Mesenchymal stem cell (in vitro differentiated cells and primary cell): Measurements from ENCODE around the gene MAD2L2.

Experiments
- DNase-seq: peaks from one replicate; pipeline ENCODE4 v3.0.0-alpha.2; 2013
- H2AFZ ChIP-seq: one replicate; pipeline ENCODE4 v1.6.1; 2013; ENCODE audit warnings: low read depth, mild to moderate bottlenecking, control low read depth, inconsistent platforms, low read length, moderate library complexity
- H2AK5ac ChIP-seq: 2 replicates; pipeline ENCODE4 v1.6.1; 2013; ENCODE audit warnings: low read length, moderate library complexity, mild to moderate bottlenecking, inconsistent platforms; ENCODE audit not compliant: severe bottlenecking
- H2BK120ac ChIP-seq: one replicate; pipeline ENCODE4 v1.6.1; 2013; ENCODE audit warnings: low read depth, mild to moderate bottlenecking, inconsistent platforms, low read length, moderate library complexity
- H2BK12ac ChIP-seq, 2 experiments: one replicate each; pipeline ENCODE4 v1.6.1; 2013; ENCODE audit warnings: inconsistent platforms in 2 of 2, low read length in 2 of 2, mild to moderate bottlenecking in 2 of 2, moderate library complexity in 2 of 2, control low read depth in 1 of 2
- H2BK15ac ChIP-seq: one replicate; pipeline ENCODE4 v1.6.1; 2013; ENCODE audit warnings: mild to moderate bottlenecking, low read depth, inconsistent platforms; ENCODE audit not compliant: poor library complexity, severe bottlenecking
- H2BK5ac ChIP-seq: 2 replicates; pipeline ENCODE4 v1.6.1; 2013; ENCODE audit warnings: low read depth, mild to moderate bottlenecking, low read length, control low read depth, inconsistent platforms; ENCODE audit not compliant: poor library complexity, severe bottlenecking
- H3K14ac ChIP-seq, 2 experiments: one replicate each; pipeline ENCODE4 v1.6.1; 2013; ENCODE audit warnings: inconsistent platforms in 2 of 2, low read length in 2 of 2, control low read depth in 1 of 2, mild to moderate bottlenecking in 1 of 2, moderate library complexity in 1 of 2
- H3K18ac ChIP-seq, 2 experiments: one replicate each; pipeline ENCODE4 v1.6.1; 2013; ENCODE audit warnings: inconsistent platforms in 2 of 2, low read length in 2 of 2, control low read depth in 1 of 2, low read depth in 1 of 2, mild to moderate bottlenecking in 1 of 2
- H3K23ac ChIP-seq, 2 experiments: one replicate each; pipeline ENCODE4 v1.6.1; 2013; ENCODE audit warnings: inconsistent platforms in 2 of 2, low read length in 2 of 2, mild to moderate bottlenecking in 2 of 2, moderate library complexity in 2 of 2, control low read depth in 1 of 2
- H3K27ac ChIP-seq: 2 replicates; pipeline ENCODE4 v1.5.1; 2013; ENCODE audit warnings: mild to moderate bottlenecking, moderate library complexity, low read length, control low read depth, inconsistent platforms; ENCODE audit not compliant: poor library complexity, severe bottlenecking
- H3K27me3 ChIP-seq, 2 experiments: 2 replicates each; pipeline versions ENCODE4 v1.6.1 to v1.7.0; 2013; ENCODE audit warnings: low read length in 2 of 2, mild to moderate bottlenecking in 2 of 2, moderate library complexity in 2 of 2, control low read depth in 1 of 2, inconsistent platforms in 1 of 2; ENCODE audit not compliant: control insufficient read depth in 1 of 2, insufficient read depth in 1 of 2
- H3K36me3 ChIP-seq, 2 experiments: 2 replicates each; pipeline versions ENCODE4 v1.6.1 to v1.7.0; 2013; ENCODE audit warnings: low read length in 2 of 2, control low read depth in 1 of 2, inconsistent platforms in 1 of 2, low read depth in 1 of 2, mild to moderate bottlenecking in 1 of 2; ENCODE audit not compliant: insufficient read depth in 2 of 2, control insufficient read depth in 1 of 2
- H3K4ac ChIP-seq, 2 experiments: one replicate each; pipeline ENCODE4 v1.6.1; 2013; ENCODE audit warnings: inconsistent platforms in 2 of 2, low read length in 2 of 2, mild to moderate bottlenecking in 2 of 2, moderate library complexity in 2 of 2, control low read depth in 1 of 2, low read depth in 1 of 2
- H3K4me1 ChIP-seq: 2 replicates; pipeline ENCODE4 v1.6.1; 2013; ENCODE audit warnings: low read depth, low read length, control low read depth; ENCODE audit not compliant: control insufficient read depth, insufficient read depth
- H3K4me2 ChIP-seq: 2 replicates; pipeline ENCODE4 v1.6.1; 2013; ENCODE audit warnings: low read length, mild to moderate bottlenecking, inconsistent platforms; ENCODE audit not compliant: poor library complexity, severe bottlenecking
- H3K4me3 ChIP-seq, 2 experiments: 2 replicates each; pipeline versions ENCODE4 v1.5.1 to v1.7.0; 2013; ENCODE audit warnings: low read length in 2 of 2, mild to moderate bottlenecking in 2 of 2, control low read depth in 1 of 2, low read depth in 1 of 2; ENCODE audit not compliant: insufficient read depth in 1 of 2
- H3K79me1 ChIP-seq: replicated peaks from 2 replicates; pipeline ENCODE4 v1.6.1; 2013; ENCODE audit warnings: mild to moderate bottlenecking, control low read depth, low read length, inconsistent platforms; ENCODE audit not compliant: poor library complexity, severe bottlenecking
- H3K9ac ChIP-seq: 2 replicates; pipeline ENCODE4 v1.7.0; 2013; ENCODE audit warnings: mild to moderate bottlenecking, low read length, moderate library complexity
- H3K9me3 ChIP-seq: 2 replicates; pipeline ENCODE4 v1.7.0; 2013; ENCODE audit warnings: mild to moderate bottlenecking, low read length; ENCODE audit not compliant: control insufficient read depth
- H4K8ac ChIP-seq: one replicate; pipeline ENCODE4 v1.6.1; 2013; ENCODE audit warnings: inconsistent platforms, mild to moderate bottlenecking, low read length, moderate library complexity
- H4K91ac ChIP-seq: one replicate; pipeline ENCODE4 v1.6.1; 2013; ENCODE audit warnings: mild to moderate bottlenecking, low read length, inconsistent platforms
- WGBS: methylation state at CpG from one replicate; pipeline ENCODE4 v1.1.7; 2013; ENCODE audit warnings: mixed read lengths; 5-methylcytosine and 5-hydroxymethylcytosine counted together

MAD2L2 gene

DNA sequence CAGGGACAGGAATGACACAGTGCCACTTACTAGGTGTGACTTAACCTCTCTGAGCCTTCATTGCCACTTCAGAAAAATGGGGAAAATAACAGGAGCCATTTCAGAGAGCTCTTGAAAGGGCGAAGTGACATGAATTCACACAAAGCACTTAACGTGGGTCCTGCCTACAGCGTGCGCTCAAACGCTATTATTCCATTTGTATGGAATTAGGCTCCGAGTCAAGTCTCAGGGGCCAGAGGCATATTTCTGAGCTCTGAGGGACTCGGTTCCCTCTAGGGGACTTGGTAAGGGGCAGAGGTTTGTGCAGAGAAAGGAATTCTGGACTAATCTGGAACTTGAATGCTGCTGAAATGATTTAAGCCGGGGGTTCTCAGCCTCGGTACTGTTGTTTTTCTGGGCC lies 24.6 kb upstream of the MAD2L2 start:
- Histone ChIP-seq H3K9ac (no peak overlapping the region), H3K4me2 (no peak overlapping the region)

DNA sequence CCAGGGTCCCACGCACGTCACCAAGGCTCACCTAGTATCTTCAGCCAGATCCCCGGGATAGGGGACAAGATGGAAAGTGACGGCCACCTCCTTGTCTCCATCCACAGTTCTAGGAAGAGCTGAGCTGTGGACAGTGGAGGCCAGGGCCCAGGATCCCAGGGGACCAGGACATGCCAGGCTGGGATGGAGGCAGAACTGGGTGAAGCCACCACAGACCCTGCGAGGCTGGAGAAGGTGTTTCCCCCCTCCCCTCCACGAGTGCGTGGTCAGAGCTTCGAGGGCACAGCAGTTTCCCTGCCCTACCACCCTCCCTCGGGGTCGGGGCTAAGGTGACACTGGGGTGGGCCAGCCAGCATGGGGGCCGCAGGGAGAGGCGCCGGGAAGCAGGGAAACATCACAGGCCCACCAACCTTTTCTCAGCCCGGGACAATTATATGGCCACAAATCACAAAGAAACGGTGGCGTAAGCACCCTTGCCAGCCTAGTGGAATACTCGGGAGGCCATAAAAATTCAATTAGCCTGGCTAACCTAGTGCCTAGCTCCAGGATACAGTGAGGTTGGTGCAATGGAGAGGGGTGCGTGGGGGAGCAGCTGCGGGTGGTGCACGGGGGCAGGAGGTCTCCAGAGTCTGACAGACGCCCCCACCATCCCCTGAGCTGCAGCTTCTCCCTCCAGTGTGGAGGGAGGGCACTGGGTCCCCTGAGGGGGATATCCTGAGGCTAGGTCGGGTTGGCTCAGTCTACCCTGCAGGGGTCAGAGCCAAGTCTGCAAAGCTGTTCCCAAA lies 23.9 kb upstream of the MAD2L2 start:
- Histone ChIP-seq H4K91ac (no peak overlapping the region), H2AFZ (no peak overlapping the region), H3K79me1 (no peaks in the 10 kb centered on the region), H3K23ac (no peak overlapping the region), H3K4me1 (no peaks in the 10 kb centered on the region), H3K9ac (no peak overlapping the region), H2BK5ac (no peak overlapping the region), H2BK12ac (no peak overlapping the region), H4K8ac (no peak overlapping the region), H3K9me3 (no peaks in the 10 kb centered on the region), H3K27ac (no peak overlapping the region), H3K14ac (no peak overlapping the region), H3K27me3 (peaks cover 46 to 92% of the 10 kb centered on the region in 2 experiments), H3K36me3 (no peaks in the 10 kb centered on the region), H2BK15ac (no peak overlapping the region), H2AK5ac (no peak overlapping the region), H3K4ac (no peak overlapping the region), H3K18ac (no peak overlapping the region), H3K4me3 (no peak overlapping the region), H3K4me2 (no peak overlapping the region), H2BK120ac (no peak overlapping the region)
- WGBS, result 67% methylated on average over 21 of the region's 22 CpGs
- DNase-seq, result no peak

More for the DNA sequence above, 24.6 kb upstream of the MAD2L2 start:
- Histone ChIP-seq H3K27ac (no peak overlapping the region), H3K36me3 (no peaks in the 10 kb centered on the region), H4K91ac (no peak overlapping the region), H3K4ac (no peak overlapping the region), H2AK5ac (no peak overlapping the region), H3K23ac (no peak overlapping the region), H3K79me1 (no peaks in the 10 kb centered on the region), H3K4me1 (no peaks in the 10 kb centered on the region), H3K4me3 (no peak overlapping the region), H3K18ac (no peak overlapping the region), H4K8ac (no peak overlapping the region), H2BK12ac (no peak overlapping the region), H3K27me3 (peaks cover 44 to 90% of the 10 kb centered on the region in 2 experiments), H2BK5ac (no peak overlapping the region), H2AFZ (no peak overlapping the region), H3K9me3 (no peaks in the 10 kb centered on the region), H2BK120ac (no peak overlapping the region), H2BK15ac (no peak overlapping the region), H3K14ac (no peak overlapping the region)
- WGBS, result 78% methylated on average over 9 of the region's 9 CpGs
- DNase-seq, result no peak

DNA sequence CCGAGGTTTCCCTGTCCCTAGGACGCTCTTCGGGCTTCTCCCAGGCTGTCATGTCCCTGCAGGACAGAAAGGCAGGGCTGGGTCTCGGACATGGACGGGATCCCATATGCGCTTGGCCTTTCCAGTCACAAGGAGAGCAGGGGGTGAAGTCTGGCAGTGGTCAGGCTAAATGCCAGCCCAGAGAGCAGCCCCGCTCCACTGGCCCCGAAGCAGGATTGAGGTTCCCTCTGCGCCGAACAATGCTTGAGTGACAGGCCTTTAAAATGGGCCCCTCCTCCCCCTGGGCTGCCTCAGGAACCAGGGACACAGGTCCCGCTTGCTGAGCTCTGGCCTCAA lies 23.2 kb upstream of the MAD2L2 start:
- DNase-seq, result no peak
- no peak overlapping the region for H2BK5ac ChIP-seq
- no peak overlapping the region for H3K14ac ChIP-seq
- H4K8ac ChIP-seq, result no peak overlapping the region
- 67% methylated on average over 11 of the region's 11 CpGs for WGBS
- H3K4me1 ChIP-seq, result no peaks in the 10 kb centered on the region
- no peaks in the 10 kb centered on the region for H3K36me3 ChIP-seq
- H2BK120ac ChIP-seq, result no peak overlapping the region
- no peak overlapping the region for H3K9ac ChIP-seq
- no peak overlapping the region for H3K23ac ChIP-seq
- no peak overlapping the region for H3K4me2 ChIP-seq
- peaks cover 46 to 89% of the 10 kb centered on the region in 2 experiments for H3K27me3 ChIP-seq
- no peak overlapping the region for H3K18ac ChIP-seq
- H3K4me3 ChIP-seq, result no peak overlapping the region
- H2AK5ac ChIP-seq, result no peak overlapping the region
- H2BK15ac ChIP-seq, result no peak overlapping the region
- H4K91ac ChIP-seq, result no peak overlapping the region
- no peaks in the 10 kb centered on the region for H3K9me3 ChIP-seq
- H2AFZ ChIP-seq, result no peak overlapping the region
- H3K79me1 ChIP-seq, result no peaks in the 10 kb centered on the region
- H2BK12ac ChIP-seq, result no peak overlapping the region
- no peak overlapping the region for H3K4ac ChIP-seq
- H3K27ac ChIP-seq, result no peak overlapping the region

DNA sequence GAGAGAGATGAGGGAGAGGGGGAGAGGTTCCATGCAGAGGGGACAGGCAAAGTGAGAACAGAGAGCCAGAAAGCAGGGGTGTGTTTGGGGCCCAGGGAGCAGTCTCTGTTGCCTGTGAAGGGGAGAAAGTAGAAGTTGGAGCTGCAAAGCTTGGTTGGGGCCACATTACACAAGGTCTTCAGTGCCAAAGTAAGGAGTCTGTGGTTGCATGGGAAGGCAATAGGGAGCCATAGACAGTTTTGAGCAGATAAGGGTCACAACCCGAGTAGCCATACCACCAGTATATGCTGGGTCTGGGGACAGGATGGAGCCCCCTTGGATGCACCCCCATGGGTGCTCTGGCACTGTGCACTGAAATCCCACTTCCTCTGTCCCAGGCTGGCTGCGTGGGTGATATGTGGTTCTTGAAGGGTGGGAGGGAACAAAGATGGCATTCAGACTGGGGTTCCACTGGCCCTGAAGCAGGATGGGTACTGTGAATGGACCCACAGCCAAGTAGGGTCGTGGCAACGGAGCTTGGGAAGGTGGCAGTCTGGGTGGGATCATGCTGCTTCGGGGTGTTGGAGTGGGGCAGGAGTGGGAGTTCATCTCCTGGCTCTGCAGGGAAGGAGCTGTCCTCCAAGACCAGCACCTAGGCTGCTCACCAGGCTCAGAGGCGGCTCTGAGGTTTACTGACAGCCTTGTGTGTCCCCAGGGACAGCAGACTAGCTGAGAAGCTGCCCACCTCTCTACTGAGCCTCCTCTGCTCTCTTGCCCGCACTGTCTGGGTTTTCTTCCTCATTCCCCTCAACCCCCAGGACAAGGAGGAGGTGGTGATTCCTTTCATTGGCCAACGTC lies 22.6 kb upstream of the MAD2L2 start:
- Histone ChIP-seq H3K27me3 (peaks cover 51 to 89% of the 10 kb centered on the region in 2 experiments), H4K91ac (no peak overlapping the region), H3K27ac (no peak overlapping the region), H2AK5ac (no peak overlapping the region), H3K23ac (no peak overlapping the region), H3K9me3 (no peaks in the 10 kb centered on the region), H2BK15ac (no peak overlapping the region), H3K4me1 (no peaks in the 10 kb centered on the region), H3K4ac (no peak overlapping the region), H2BK120ac (no peak overlapping the region), H2BK12ac (no peak overlapping the region), H3K14ac (peak overlapping the region in 1 of 2 experiments; percentile 21), H3K9ac (no peak overlapping the region), H3K4me3 (no peak overlapping the region), H4K8ac (no peak overlapping the region), H3K18ac (no peak overlapping the region), H3K36me3 (no peaks in the 10 kb centered on the region), H3K4me2 (no peak overlapping the region), H2AFZ (no peak overlapping the region), H2BK5ac (no peak overlapping the region), H3K79me1 (no peaks in the 10 kb centered on the region)
- WGBS, result 78% methylated on average over 8 of the region's 8 CpGs
- no peak for DNase-seq
